Measurements from ENCODE around the gene FOXP3.
"Not testable (repeated sequence)": the region's sequence is repeated elsewhere in the genome, so short reads cannot be mapped to it uniquely, and the experiment has no call there.

- TF ChIP-seq, protein P1, sequence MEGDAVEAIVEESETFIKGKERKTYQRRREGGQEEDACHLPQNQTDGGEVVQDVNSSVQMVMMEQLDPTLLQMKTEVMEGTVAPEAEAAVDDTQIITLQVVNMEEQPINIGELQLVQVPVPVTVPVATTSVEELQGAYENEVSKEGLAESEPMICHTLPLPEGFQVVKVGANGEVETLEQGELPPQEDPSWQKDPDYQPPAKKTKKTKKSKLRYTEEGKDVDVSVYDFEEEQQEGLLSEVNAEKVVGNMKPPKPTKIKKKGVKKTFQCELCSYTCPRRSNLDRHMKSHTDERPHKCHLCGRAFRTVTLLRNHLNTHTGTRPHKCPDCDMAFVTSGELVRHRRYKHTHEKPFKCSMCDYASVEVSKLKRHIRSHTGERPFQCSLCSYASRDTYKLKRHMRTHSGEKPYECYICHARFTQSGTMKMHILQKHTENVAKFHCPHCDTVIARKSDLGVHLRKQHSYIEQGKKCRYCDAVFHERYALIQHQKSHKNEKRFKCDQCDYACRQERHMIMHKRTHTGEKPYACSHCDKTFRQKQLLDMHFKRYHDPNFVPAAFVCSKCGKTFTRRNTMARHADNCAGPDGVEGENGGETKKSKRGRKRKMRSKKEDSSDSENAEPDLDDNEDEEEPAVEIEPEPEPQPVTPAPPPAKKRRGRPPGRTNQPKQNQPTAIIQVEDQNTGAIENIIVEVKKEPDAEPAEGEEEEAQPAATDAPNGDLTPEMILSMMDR (IDR thresholded peaks at IDR 0.05): not testable (repeated sequence)
- TF ChIP-seq POLR2A (IDR thresholded peaks at IDR 0.05): not testable (repeated sequence)
Measured at GRCh38 chrX:49307775-49308174, 43.3 kb upstream of the FOXP3 start.
